GM20431 (cell line): ENCODE results near the gene MARS1.
"Not testable (repeated sequence)": the region's sequence is repeated elsewhere in the genome, so short reads cannot be mapped to it uniquely, and the experiment has no call there.

Source experiments
- in situ Hi-C: fragments of 300-500 bp; cut with MseI, MboI; formaldehyde crosslinking; loops from one replicate; pipeline ENCODE4 v1.15.0; 2020; ENCODE audit warnings: low sequenced_read_pairs; ENCODE audit not compliant: unreplicated experiment

Gene MARS1

DNA sequence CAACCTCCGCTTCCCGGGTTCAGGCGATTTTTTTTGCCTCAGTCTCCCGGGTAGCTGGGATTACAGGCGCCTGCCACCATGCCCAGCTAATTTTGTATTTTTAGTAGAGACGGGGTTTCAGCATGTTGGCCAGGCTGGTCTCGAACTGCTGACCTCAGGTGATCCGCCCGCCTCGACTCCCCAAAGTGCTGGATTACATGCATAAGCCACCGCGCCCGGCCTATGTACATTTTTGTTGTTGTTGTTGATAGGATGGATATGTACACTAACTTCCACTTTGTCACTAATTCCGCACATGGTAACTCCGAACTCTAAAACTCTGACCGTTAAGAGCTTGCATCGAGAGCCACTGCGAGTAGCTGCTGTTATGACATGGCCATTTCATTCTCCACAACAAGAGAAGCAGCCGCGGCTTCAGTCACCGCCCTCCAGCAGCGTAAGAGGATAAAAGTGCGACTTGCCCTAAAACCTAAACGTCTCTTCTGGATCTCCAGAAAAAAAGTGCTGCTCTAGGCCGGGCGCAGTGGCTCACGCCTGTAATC, 742 bp upstream of the MARS1 start:
- in situ Hi-C loops: no loop called here

DNA sequence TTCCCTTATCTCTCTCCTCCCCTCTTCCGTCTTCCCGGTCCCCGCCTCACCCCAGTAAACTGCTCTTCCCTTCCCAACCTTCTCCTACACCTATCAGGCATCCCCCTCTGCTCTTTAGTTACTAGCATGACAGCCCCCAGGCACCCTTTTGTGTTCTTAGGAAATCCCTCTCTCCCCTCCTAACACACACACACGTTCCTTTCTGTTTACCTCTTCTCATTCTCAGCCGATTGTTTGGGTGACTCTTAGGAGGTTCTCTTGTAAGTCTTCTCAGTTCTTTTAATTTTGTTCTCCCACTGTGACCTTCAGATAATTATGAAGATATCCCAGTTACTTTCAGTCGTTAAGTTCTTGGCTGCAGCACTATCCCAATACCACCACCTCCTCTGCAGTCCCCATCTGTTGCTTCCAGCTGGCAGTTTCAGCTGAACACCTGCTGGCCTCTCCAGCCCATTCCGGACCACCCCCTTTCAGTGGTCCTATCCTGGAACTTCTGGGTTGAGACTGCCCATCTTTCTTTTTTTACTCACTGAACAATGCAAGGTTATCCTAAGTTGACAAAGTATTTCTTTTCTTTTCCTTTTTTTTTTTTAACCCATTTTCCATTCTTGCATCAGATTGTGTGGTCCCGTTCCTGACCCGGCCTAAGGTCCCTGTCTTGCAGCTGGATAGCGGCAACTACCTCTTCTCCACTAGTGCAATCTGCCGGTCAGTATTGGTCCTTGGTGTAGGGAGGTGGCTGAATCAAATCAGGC, 711 bp downstream of the MARS1 start:
- in situ Hi-C loops: no loop called here

GRCh38 chr12:57489157-57489641, 1.3 kb downstream of the MARS1 start:
- in situ Hi-C loops: no loop called here

DNA sequence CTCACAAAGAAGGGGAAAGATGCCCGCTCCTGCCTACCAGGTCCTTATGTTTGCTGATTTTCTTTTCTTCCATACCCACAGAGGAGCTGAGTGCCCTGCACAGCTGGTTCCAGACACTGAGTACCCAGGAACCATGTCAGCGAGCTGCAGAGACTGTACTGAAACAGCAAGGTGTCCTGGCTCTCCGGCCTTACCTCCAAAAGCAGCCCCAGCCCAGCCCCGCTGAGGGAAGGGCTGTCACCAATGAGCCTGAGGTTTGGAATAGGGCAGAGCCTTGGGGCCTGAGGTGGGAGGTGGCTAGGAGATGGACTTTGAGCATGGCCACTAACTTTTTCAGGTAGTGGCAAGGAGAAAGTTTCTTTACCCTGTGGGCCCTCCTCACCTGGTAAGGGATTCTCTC, 2.3 kb downstream of the MARS1 start:
- in situ Hi-C loops: no loop called here

DNA sequence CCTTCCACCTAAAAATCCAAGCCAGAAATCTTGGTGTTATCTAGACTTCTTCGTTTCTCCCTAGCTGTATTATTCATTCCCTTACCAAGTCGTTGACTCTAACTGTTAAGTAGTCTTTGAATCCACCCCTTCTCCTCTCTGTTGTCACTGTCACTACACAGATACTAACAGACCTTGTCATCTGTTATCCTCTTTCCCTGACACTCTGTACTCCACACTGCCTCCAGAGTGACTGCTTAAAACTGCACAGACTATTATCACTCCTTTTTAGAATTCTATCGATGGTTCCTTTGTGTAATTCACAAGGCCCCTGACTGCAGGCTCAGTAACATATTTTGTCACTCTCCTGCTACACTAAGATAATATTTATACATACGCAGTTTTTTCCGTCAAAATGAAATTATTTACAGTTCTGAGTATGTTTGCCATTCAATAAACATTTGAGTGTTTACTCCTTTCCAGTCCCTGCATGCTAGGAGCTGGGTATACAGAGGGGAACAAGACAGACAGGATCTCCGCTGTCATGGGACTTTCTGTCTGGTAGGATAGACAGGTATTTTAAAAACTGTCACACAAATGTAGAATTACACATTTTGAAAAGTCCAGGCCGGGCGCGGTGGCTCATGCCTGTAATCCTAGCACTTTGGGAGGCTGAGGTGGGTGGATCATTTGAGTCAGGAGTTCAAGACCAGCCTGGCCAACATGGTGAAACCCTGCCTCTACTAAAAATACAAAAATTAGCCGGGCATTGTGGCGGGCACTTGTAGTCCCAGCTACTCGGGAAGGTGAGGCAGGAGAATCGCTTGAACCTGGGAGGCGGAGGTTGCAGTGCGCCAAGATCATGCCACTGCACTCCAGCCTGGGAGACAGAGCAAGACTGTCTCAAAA, 3.8 kb downstream of the MARS1 start:
- in situ Hi-C loops: no loop called here

- in situ Hi-C loops: not testable (repeated sequence)
Observed at GRCh38 chr12:57495051-57495701, 7.3 kb downstream of the MARS1 start.

GRCh38 chr12:57496822-57497221, 9.0 kb downstream of the MARS1 start:
- in situ Hi-C loops: no loop called here

GRCh38 chr12:57497223-57498131, 9.6 kb downstream of the MARS1 start:
- in situ Hi-C loops: no loop called here

DNA sequence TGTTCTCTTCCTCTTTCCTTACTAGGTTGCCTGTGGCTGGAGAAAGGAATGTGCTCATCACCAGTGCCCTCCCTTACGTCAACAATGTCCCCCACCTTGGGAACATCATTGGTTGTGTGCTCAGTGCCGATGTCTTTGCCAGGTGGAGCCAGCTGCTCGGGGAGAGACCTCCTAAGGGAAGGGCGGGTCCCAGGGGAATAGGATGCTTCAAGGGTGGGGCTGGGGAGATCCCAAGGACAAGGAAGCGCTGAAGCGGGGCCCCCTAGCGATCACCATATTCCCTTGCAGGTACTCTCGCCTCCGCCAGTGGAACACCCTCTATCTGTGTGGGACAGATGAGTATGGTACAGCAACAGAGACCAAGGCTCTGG, 10.2 kb downstream of the MARS1 start:
- in situ Hi-C loops: no loop called here

DNA sequence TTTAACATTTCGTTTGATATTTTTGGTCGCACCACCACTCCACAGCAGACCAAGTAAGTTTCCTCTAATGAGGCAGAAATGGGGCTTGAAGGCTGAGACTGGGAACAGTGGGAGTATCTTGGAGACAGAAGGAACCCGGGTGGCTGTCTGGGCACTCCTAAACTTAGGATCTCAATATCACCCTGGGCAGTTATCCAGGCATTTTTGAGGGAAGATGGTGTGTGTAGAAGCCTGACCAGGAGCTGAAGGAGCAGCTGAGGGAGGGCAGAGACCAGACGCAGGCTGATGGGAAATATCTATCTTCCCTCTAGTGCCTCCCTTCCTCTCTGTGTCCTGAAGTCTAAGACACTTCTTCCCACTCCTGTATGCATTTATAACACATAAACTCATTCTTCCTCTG, 10.7 kb downstream of the MARS1 start:
- in situ Hi-C loops: no loop called here

- in situ Hi-C loops: no loop called here
Observed at GRCh38 chr12:57500213-57500612, 12.3 kb downstream of the MARS1 start.

DNA sequence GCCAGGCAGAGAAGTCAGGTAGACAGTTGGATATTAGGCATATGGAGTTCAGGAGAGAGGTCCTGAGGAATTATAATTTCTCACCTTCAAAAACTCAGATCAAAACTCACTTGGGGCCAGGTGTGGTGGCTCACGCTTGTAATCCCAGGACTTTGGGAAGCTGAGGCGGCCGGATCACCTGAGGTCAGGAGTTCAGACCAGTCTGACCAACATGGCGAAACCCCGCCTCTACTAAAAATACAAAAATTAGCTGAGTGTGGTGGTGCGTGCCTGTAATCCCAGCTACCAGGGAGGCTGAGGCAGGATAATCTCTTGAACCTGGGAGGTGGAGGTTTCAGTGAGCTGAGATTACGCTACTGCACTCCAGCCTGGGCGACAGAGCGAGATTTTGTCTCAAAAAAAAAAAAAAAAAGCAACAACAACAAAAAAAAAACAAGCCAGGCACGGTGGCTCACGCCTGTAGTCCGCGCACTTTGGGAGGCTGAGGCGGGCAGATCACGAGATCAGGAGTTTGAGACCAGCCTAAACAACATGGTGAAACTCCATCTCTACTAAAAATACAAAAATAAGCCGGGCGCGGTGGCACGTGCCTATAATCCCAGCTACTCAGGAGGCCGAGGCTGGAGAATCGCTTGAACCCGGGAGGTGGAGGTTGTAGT, 14.6 kb downstream of the MARS1 start:
- in situ Hi-C loops: not testable (repeated sequence)

DNA sequence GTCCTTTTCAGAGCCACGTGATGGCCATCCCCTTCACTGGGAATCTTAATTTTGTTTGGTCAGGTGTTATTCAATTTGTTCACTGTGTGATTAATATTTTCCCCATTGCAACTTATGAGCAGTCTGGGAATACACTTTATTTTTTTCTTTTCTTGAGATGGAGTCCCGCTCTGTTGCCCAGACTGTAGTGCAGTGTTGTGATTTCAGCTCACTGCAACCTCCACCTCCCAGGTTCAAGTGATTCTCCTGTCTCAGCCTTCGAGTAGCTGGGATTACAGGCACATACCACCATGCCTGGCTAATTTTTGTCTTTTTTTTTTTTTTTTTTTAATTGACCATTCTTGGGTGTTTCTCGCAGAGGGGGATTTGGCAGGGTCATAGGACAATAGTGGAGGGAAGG, 18.7 kb downstream of the MARS1 start:
- in situ Hi-C loops: not testable (repeated sequence)

GRCh38 chr12:57507796-57508195, 19.9 kb downstream of the MARS1 start:
- in situ Hi-C loops: not testable (repeated sequence)

DNA sequence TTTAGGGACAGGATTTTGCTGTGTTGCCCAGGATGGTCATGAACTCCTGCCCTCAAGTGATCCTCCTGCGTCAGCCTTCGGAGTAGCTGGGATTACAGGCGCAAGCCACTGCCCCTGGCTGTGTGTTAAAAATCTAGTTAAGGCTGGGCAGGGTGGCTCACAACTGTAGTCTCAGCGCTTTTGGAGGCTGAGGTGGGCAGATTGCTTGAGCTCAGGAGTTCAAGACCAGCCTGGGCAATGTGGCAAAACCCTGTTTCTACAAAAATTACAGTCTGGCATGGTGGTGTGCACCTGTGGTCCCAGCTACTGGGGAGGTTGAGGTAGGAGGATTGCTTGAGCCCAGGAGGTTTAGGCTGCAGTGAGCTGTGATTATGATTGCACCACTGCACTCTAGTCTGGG, 23.3 kb downstream of the MARS1 start:
- in situ Hi-C loops: no loop called here

DNA sequence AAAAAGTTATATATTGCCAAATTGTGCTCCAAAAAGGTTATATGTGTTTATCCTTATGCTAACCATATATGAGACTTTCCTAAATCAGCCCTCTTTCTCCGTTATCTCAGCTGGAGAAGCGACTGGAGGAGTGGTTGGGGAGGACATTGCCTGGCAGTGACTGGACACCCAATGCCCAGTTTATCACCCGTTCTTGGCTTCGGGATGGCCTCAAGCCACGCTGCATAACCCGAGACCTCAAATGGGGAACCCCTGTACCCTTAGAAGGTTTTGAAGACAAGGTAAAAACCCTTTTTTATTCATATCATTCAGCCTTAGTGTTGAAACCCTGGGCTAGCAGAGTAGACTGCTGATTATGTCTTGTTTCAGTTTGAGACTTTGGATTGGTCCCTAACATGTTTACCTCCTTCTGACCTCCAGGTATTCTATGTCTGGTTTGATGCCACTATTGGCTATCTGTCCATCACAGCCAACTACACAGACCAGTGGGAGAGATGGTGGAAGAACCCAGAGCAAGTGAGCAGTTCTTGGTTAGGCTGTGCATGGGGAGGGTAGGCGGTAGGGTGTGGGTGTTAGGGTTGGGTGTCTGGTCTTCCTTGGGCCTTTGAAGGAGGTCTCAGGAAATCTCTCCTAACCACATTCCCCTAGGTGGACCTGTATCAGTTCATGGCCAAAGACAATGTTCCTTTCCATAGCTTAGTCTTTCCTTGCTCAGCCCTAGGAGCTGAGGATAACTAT, 23.9 kb downstream of the MARS1 start:
- in situ Hi-C loops: no loop called here

DNA sequence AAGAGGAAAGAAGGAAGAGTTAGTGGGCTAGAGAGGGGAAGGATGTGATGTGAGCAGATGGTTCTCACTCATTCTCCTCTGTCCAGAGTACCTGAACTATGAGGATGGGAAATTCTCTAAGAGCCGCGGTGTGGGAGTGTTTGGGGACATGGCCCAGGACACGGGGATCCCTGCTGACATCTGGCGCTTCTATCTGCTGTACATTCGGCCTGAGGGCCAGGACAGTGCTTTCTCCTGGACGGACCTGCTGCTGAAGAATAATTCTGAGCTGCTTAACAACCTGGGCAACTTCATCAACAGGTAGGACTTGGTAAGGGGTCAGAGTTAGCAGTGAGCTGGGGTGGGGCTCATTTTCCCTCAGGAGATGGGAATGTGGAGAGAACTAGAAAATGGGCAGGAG, 24.8 kb downstream of the MARS1 start:
- in situ Hi-C loops: no loop called here

GRCh38 chr12:57513266-57513665, 25.4 kb downstream of the MARS1 start:
- in situ Hi-C loops: no loop called here
